Measurements from ENCODE around the gene SMS. TPM values are rescaled to one million over a fixed set of nuclear protein-coding genes. Genes with fewer than 3 reads are reported as not detected.

The SMS gene
- total RNA-seq, 1 donor from 2014 or later = 187 TPM

GRCh38 chrX:21959362-21960051 is 19.0 kb downstream of the SMS start:
- Histone ChIP-seq H4K20me1 (ENCODE audit: insufficient read depth, low read length) (peaks cover 86% of the 10 kb centered on the region), H3K9ac (ENCODE audit: low read length) (no peak overlapping the region), H2AFZ (ENCODE audit: low read depth, low read length) (no peak overlapping the region), H3K79me2 (ENCODE audit: insufficient read depth, low read length) (peaks cover 98% of the 10 kb centered on the region), H3K4me3 (ENCODE audit: insufficient read depth, low read depth, low read length) (no peak overlapping the region), H3K4me2 (ENCODE audit: low read length) (no peak overlapping the region), H3K9me3 (ENCODE audit: insufficient read depth, low read depth, low read length) (no peaks in the 10 kb centered on the region), H3K4me1 (ENCODE audit: insufficient read depth, low read length) (peaks cover 22% of the 10 kb centered on the region), H3K27me3 (ENCODE audit: insufficient read depth, low read length) (no peaks in the 10 kb centered on the region), H3K36me3 (ENCODE audit: insufficient read depth, low read length) (no peaks in the 10 kb centered on the region), H3K27ac (ENCODE audit: low read depth, low read length) (no peak overlapping the region)
- Mint-ChIP-seq H3K4me1 (ENCODE audit: low read depth, unreplicated experiment) (peaks cover 39% of the 10 kb centered on the region), H3K4me3 (ENCODE audit: unreplicated experiment) (peak overlapping the region; percentile 68), H3K36me3 (ENCODE audit: low read depth, unreplicated experiment) (peaks cover 1% of the 10 kb centered on the region), H3K27me3 (ENCODE audit: low read depth, unreplicated experiment) (no peaks in the 10 kb centered on the region), H3K9me3 (ENCODE audit: unreplicated experiment) (no peaks in the 10 kb centered on the region), H3K27ac (ENCODE audit: unreplicated experiment) (peak overlapping the region; percentile 71)
- FAIRE-seq (no peak), DNase-seq (ENCODE audit: low read depth) (no peak)
- TF ChIP-seq, protein P1, sequence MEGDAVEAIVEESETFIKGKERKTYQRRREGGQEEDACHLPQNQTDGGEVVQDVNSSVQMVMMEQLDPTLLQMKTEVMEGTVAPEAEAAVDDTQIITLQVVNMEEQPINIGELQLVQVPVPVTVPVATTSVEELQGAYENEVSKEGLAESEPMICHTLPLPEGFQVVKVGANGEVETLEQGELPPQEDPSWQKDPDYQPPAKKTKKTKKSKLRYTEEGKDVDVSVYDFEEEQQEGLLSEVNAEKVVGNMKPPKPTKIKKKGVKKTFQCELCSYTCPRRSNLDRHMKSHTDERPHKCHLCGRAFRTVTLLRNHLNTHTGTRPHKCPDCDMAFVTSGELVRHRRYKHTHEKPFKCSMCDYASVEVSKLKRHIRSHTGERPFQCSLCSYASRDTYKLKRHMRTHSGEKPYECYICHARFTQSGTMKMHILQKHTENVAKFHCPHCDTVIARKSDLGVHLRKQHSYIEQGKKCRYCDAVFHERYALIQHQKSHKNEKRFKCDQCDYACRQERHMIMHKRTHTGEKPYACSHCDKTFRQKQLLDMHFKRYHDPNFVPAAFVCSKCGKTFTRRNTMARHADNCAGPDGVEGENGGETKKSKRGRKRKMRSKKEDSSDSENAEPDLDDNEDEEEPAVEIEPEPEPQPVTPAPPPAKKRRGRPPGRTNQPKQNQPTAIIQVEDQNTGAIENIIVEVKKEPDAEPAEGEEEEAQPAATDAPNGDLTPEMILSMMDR (IDR thresholded peaks at IDR 0.05; ENCODE audit: insufficient read depth, low read depth, low read length) = no peak
- no peak for TF ChIP-seq EZH2 (IDR thresholded peaks at IDR 0.05; ENCODE audit: insufficient read depth, low read length)

GRCh38 chrX:21960569-21961541 is 20.3 kb downstream of the SMS start:
- no peaks in the 10 kb centered on the region for H3K9me3 Mint-ChIP-seq (ENCODE audit: unreplicated experiment)
- no peaks in the 10 kb centered on the region for H3K36me3 ChIP-seq (ENCODE audit: insufficient read depth, low read length)
- peaks cover 1% of the 10 kb centered on the region for H3K36me3 Mint-ChIP-seq (ENCODE audit: low read depth, unreplicated experiment)
- no peak for DNase-seq (ENCODE audit: low read depth)
- H3K9ac ChIP-seq (ENCODE audit: low read length) = no peak overlapping the region
- peaks cover 30% of the 10 kb centered on the region for H3K4me1 Mint-ChIP-seq (ENCODE audit: low read depth, unreplicated experiment)
- FAIRE-seq = peak; percentile 9
- no peak overlapping the region for H3K4me3 Mint-ChIP-seq (ENCODE audit: unreplicated experiment)
- peak overlapping the region; percentile 48 for H3K27ac Mint-ChIP-seq (ENCODE audit: unreplicated experiment)
- H3K27me3 Mint-ChIP-seq (ENCODE audit: low read depth, unreplicated experiment) = no peaks in the 10 kb centered on the region
- no peaks in the 10 kb centered on the region for H3K9me3 ChIP-seq (ENCODE audit: insufficient read depth, low read depth, low read length)
- H3K4me2 ChIP-seq (ENCODE audit: low read length) = no peak overlapping the region
- H2AFZ ChIP-seq (ENCODE audit: low read depth, low read length) = no peak overlapping the region
- no peaks in the 10 kb centered on the region for H3K27me3 ChIP-seq (ENCODE audit: insufficient read depth, low read length)
- H3K4me3 ChIP-seq (ENCODE audit: insufficient read depth, low read depth, low read length) = no peak overlapping the region
- H3K4me1 ChIP-seq (ENCODE audit: insufficient read depth, low read length) = peaks cover 22% of the 10 kb centered on the region
- H4K20me1 ChIP-seq (ENCODE audit: insufficient read depth, low read length) = peaks cover 78% of the 10 kb centered on the region
- TF ChIP-seq, protein P1 (IDR thresholded peaks at IDR 0.05; ENCODE audit: insufficient read depth, low read depth, low read length) = no peak
- no peak for TF ChIP-seq EZH2 (IDR thresholded peaks at IDR 0.05; ENCODE audit: insufficient read depth, low read length)
- H3K79me2 ChIP-seq (ENCODE audit: insufficient read depth, low read length) = peaks cover 95% of the 10 kb centered on the region
- H3K27ac ChIP-seq (ENCODE audit: low read depth, low read length) = no peak overlapping the region

All from astrocyte (in vitro differentiated cells and primary cell).